Right ventricle myocardium superior (tissue), 1 donor: ENCODE measurements around the gene STAT5B. TPM values are rescaled to one million over a fixed set of nuclear protein-coding genes. Genes with fewer than 3 reads are reported as not detected.

Experiments
- ATAC-seq: fragments of 200-7000 bp; cut with Tn5 transposase; one replicate; pipeline ENCODE4 v1.9.1; 2020; ENCODE audit warnings: mild to moderate bottlenecking; ENCODE audit not compliant: poor library complexity
- DNase-seq: peaks from one replicate; pipeline ENCODE4 v3.0.0-alpha.2; 2020
- intact Hi-C: fragments of 100-400 bp; cut with DNase I; formaldehyde crosslinking; loops from one replicate; pipeline ENCODE4 v1.11.2; 2022
- total RNA-seq: library from RNA; stranded (reverse); fragmentation: NEBNext Ultra II Directional; extraction: Animal tissue kit (Norgen Biotek cat#: 25700); gene quantifications from one replicate; pipeline ENCODE4 v1.2.1, GENCODE V29; 2021
- donor health status: DM: no; HTN: yes; CAD: no; lungs with severe emphysema.

The STAT5B gene
- total RNA-seq, 1 donor from 2014 or later, result 30.0 TPM

- ATAC-seq (no peak), DNase-seq (no peak)
- intact Hi-C loops, result no loop called here
These were observed 97.4 kb downstream of the STAT5B start for GRCh38 chr17:42178817-42179216.

- intact Hi-C loops, result no loop called here
- ATAC-seq (no peak), DNase-seq (no peak)
These were observed 98.5 kb downstream of the STAT5B start for GRCh38 chr17:42177684-42178083.

GRCh38 chr17:42174126-42174783 is 101.9 kb downstream of the STAT5B start:
- DNase-seq, result no peak
- ATAC-seq, result no peak
- intact Hi-C loops, result no loop called here

GRCh38 chr17:42171831-42172230 is 104.4 kb downstream of the STAT5B start:
- ATAC-seq, result no peak
- intact Hi-C loops, result no loop called here
- DNase-seq, result no peak

GRCh38 chr17:42169351-42169750 is 106.8 kb downstream of the STAT5B start:
- intact Hi-C loops, result no loop called here
- DNase-seq (no peak), ATAC-seq (no peak)

GRCh38 chr17:42167807-42168206 is 108.4 kb downstream of the STAT5B start:
- intact Hi-C loops, result no loop called here
- no peak for ATAC-seq
- no peak for DNase-seq

- ATAC-seq, result no peak
- no peak for DNase-seq
These were observed 109.9 kb downstream of the STAT5B start for GRCh38 chr17:42166196-42166763.

GRCh38 chr17:42165751-42166150 is 110.4 kb downstream of the STAT5B start:
- ATAC-seq, result no peak
- intact Hi-C loops, result no loop called here
- DNase-seq, result no peak

More at GRCh38 chr17:42166196-42166763, 109.9 kb downstream of the STAT5B start:
- intact Hi-C loops, result no loop called here

GRCh38 chr17:42163696-42164407 is 112.3 kb downstream of the STAT5B start:
- ATAC-seq (no peak), DNase-seq (no peak)
- intact Hi-C loops, result no loop called here

GRCh38 chr17:42163113-42163512 is 113.1 kb downstream of the STAT5B start:
- intact Hi-C loops, result no loop called here
- DNase-seq (no peak), ATAC-seq (no peak)

GRCh38 chr17:42160531-42160910 is 115.7 kb downstream of the STAT5B start:
- ATAC-seq (no peak), DNase-seq (no peak)
- intact Hi-C loops, result no loop called here

- intact Hi-C loops, result no loop called here
- no peak for ATAC-seq
- DNase-seq, result no peak
These were observed 116.2 kb downstream of the STAT5B start for GRCh38 chr17:42159796-42160530.

- ATAC-seq (no peak), DNase-seq (no peak)
- intact Hi-C loops, result no loop called here
These were observed 120.6 kb downstream of the STAT5B start for GRCh38 chr17:42155614-42156045.

GRCh38 chr17:42153919-42154742 is 122.1 kb downstream of the STAT5B start:
- ATAC-seq (no peak), DNase-seq (no peak)
- intact Hi-C loops, result no loop called here

Other genes with a start within 250 kb of the STAT5B start
- gene C17orf113, start 225.8 kb downstream of the STAT5B start, total RNA-seq, result 0.59 TPM
- gene ZNF385C, start 177.9 kb downstream of the STAT5B start, total RNA-seq, result 0.16 TPM
- gene DHX58, start 163.7 kb downstream of the STAT5B start, total RNA-seq, result 2.5 TPM
- gene KAT2A, start 155.0 kb downstream of the STAT5B start, total RNA-seq, result 22.6 TPM
- gene HSPB9, start 153.6 kb downstream of the STAT5B start, total RNA-seq, result 0.11 TPM
- gene RAB5C, start 121.4 kb downstream of the STAT5B start, total RNA-seq, result 38.6 TPM
- 0.13 TPM for gene KCNH4, start 95.2 kb downstream of the STAT5B start, total RNA-seq
- not detected for gene HCRT, start 90.9 kb downstream of the STAT5B start, total RNA-seq
- 8.1 TPM for gene GHDC, start 81.9 kb downstream of the STAT5B start, total RNA-seq
- 14.9 TPM for gene STAT5A, start 12.1 kb upstream of the STAT5B start, total RNA-seq
- 127 TPM for gene STAT3, start 112.1 kb upstream of the STAT5B start, total RNA-seq
- 200 TPM for gene CAVIN1, start 146.9 kb upstream of the STAT5B start, total RNA-seq
- gene ATP6V0A1, start 182.5 kb upstream of the STAT5B start, total RNA-seq, result 29.9 TPM